ENCODE results near the gene TLE5. TPM values are rescaled to one million over a fixed set of nuclear protein-coding genes. Genes with fewer than 3 reads are reported as not detected.

Gene TLE5
- total and polyA plus RNA-seq, 2 experiments from 2014 or later: 487 to 612 TPM

- Histone ChIP-seq H3K27me3 (no peaks in the 10 kb centered on the region), H3K4me1 (ENCODE audit: low read depth) (peaks cover 16% of the 10 kb centered on the region), H3K9me3 (ENCODE audit: low read depth) (no peaks in the 10 kb centered on the region), H3K27ac (peak overlapping the region; percentile 87), H3K36me3 (no peaks in the 10 kb centered on the region), H3K4me3 (peak overlapping the region; percentile 53)
- TF ChIP-seq CTCF (IDR thresholded peaks at IDR 0.05; ENCODE audit: low read depth, low read length): no peak
- DNase-seq (ENCODE audit: low read depth in 1 of 2, low spot score in 1 of 2): peak; percentile 95 to 97
Observed at GRCh38 chr19:3036119-3036976, 25.9 kb downstream of the TLE5 start.

GRCh38 chr19:3035542-3036118, 26.7 kb downstream of the TLE5 start:
- peaks cover 15% of the 10 kb centered on the region for H3K4me1 ChIP-seq (ENCODE audit: low read depth)
- TF ChIP-seq CTCF (IDR thresholded peaks at IDR 0.05; ENCODE audit: low read depth, low read length): no peak
- peak; percentile 100 for DNase-seq (ENCODE audit: low read depth in 1 of 2, low spot score in 1 of 2)
- H3K9me3 ChIP-seq (ENCODE audit: low read depth): no peaks in the 10 kb centered on the region
- H3K27ac ChIP-seq: peak overlapping the region; percentile 87
- no peaks in the 10 kb centered on the region for H3K27me3 ChIP-seq
- no peaks in the 10 kb centered on the region for H3K36me3 ChIP-seq
- H3K4me3 ChIP-seq: peak overlapping the region; percentile 53

- no peaks in the 10 kb centered on the region for H3K36me3 ChIP-seq
- peaks cover 15% of the 10 kb centered on the region for H3K4me1 ChIP-seq (ENCODE audit: low read depth)
- no peaks in the 10 kb centered on the region for H3K27me3 ChIP-seq
- peak; percentile 37 to 76 for DNase-seq (ENCODE audit: low read depth in 1 of 2, low spot score in 1 of 2)
- H3K4me3 ChIP-seq: peak overlapping the region; percentile 25
- H3K27ac ChIP-seq: peak overlapping the region; percentile 27
- no peaks in the 10 kb centered on the region for H3K9me3 ChIP-seq (ENCODE audit: low read depth)
- no peak for TF ChIP-seq CTCF (IDR thresholded peaks at IDR 0.05; ENCODE audit: low read depth, low read length)
Observed at GRCh38 chr19:3034656-3035541, 27.4 kb downstream of the TLE5 start.

GRCh38 chr19:3034406-3034655, 28.0 kb downstream of the TLE5 start:
- Histone ChIP-seq H3K27ac (peak overlapping the region; percentile 27), H3K4me3 (no peak overlapping the region), H3K9me3 (ENCODE audit: low read depth) (no peaks in the 10 kb centered on the region), H3K36me3 (no peaks in the 10 kb centered on the region), H3K4me1 (ENCODE audit: low read depth) (peaks cover 15% of the 10 kb centered on the region), H3K27me3 (no peaks in the 10 kb centered on the region)
- DNase-seq (ENCODE audit: low read depth in 1 of 2, low spot score in 1 of 2): peak in 1 of 2 donors; percentile 57
- no peak for TF ChIP-seq CTCF (IDR thresholded peaks at IDR 0.05; ENCODE audit: low read depth, low read length)

- H3K9me3 ChIP-seq (ENCODE audit: low read depth): no peaks in the 10 kb centered on the region
- H3K27ac ChIP-seq: no peak overlapping the region
- H3K27me3 ChIP-seq: no peaks in the 10 kb centered on the region
- no peak overlapping the region for H3K4me3 ChIP-seq
- no peak for DNase-seq (ENCODE audit: low read depth in 1 of 2, low spot score in 1 of 2)
- H3K36me3 ChIP-seq: no peaks in the 10 kb centered on the region
- no peak for TF ChIP-seq CTCF (IDR thresholded peaks at IDR 0.05; ENCODE audit: low read depth, low read length)
- peaks cover 15% of the 10 kb centered on the region for H3K4me1 ChIP-seq (ENCODE audit: low read depth)
Observed at GRCh38 chr19:3033595-3034405, 28.5 kb downstream of the TLE5 start.
